ENCODE measurements around the gene TOMM40. TPM values are rescaled to one million over a fixed set of nuclear protein-coding genes. Genes with fewer than 3 reads are reported as not detected.

Gene TOMM40
- total and polyA plus RNA-seq, 9 of the 15 experiments (the other 6 are each of a cell fraction or from before 2014, with no cell fraction given), result 0.89 to 290 (median 160) TPM

DNA sequence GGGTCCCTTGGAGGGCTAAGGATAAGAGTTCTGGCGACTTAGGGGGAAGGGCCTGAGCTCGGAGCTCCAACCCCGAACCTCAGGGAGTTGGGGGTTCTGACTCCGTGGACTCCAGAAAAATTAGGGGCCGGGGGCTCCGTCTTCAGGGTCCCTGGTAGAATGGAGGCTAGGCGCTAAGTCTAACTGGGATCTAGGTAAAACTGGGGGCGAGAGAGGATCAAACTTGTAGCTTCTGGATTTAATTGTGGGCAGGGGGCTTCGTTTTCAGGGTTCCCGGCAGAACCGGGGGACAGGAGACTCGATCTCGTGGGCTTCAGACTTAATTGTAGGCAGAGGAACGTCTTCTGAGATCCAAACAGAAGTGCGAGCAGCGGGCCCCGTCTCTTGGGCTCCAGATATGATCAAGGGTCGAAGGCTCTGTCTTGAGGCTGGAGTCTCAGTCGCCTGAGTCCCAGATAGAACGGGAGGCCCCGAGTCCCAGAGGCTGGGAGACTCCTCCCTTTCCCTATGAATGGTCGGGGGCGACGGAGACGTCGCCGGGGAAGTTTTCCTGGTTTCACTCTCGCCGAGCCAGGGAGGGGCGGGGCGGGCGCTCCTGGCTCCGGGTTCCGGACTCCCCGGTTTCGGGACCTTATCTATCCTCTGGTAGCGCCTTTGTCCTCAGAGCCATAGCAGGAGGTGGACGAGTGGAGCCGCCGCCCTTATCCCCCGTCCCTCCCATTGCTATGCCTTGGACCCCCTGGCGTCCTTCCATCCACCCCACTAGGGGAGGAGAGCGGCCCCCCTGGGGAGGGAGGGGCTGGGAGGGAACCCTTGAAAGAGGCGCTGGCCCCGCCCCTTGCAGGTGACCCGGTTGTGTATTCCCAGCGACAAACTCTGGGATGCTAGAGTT is 43.7 kb upstream of the TOMM40 start (continued):
- TF ChIP-seq, protein P1, sequence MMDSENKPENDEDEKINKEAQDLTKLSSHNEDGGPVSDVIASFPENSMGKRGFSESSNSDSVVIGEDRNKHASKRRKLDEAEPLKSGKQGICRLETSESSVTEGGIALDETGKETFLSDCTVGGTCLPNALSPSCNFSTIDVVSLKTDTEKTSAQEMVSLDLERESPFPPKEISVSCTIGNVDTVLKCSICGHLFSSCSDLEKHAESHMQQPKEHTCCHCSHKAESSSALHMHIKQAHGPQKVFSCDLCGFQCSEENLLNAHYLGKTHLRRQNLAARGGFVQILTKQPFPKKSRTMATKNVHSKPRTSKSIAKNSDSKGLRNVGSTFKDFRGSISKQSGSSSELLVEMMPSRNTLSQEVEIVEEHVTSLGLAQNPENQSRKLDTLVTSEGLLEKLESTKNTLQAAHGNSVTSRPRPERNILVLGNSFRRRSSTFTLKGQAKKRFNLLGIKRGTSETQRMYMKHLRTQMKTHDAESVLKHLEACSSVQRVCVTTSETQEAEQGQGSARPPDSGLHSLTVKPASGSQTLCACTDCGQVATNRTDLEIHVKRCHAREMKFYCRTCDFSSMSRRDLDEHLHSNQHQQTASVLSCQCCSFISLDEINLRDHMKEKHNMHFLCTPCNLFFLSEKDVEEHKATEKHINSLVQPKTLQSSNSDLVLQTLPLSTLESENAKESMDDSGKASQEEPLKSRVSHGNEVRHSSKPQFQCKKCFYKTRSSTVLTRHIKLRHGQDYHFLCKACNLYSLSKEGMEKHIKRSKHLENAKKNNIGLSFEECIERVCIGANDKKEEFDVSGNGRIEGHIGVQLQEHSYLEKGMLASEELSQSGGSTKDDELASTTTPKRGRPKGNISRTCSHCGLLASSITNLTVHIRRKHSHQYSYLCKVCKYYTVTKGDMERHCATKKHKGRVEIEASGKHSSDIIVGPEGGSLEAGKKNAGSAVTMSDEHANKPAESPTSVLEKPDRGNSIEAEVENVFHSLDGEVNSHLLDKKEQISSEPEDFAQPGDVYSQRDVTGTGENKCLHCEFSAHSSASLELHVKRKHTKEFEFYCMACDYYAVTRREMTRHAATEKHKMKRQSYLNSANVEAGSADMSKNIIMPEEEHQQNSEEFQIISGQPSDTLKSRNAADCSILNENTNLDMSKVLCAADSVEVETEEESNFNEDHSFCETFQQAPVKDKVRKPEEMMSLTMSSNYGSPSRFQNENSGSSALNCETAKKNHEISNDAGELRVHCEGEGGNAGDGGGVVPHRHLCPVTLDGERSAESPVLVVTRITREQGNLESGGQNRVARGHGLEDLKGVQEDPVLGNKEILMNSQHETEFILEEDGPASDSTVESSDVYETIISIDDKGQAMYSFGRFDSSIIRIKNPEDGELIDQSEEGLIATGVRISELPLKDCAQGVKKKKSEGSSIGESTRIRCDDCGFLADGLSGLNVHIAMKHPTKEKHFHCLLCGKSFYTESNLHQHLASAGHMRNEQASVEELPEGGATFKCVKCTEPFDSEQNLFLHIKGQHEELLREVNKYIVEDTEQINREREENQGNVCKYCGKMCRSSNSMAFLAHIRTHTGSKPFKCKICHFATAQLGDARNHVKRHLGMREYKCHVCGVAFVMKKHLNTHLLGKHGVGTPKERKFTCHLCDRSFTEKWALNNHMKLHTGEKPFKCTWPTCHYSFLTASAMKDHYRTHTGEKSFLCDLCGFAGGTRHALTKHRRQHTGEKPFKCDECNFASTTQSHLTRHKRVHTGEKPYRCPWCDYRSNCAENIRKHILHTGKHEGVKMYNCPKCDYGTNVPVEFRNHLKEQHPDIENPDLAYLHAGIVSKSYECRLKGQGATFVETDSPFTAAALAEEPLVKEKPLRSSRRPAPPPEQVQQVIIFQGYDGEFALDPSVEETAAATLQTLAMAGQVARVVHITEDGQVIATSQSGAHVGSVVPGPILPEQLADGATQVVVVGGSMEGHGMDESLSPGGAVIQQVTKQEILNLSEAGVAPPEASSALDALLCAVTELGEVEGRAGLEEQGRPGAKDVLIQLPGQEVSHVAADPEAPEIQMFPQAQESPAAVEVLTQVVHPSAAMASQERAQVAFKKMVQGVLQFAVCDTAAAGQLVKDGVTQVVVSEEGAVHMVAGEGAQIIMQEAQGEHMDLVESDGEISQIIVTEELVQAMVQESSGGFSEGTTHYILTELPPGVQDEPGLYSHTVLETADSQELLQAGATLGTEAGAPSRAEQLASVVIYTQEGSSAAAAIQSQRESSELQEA (IDR thresholded peaks at IDR 0.05; ENCODE audit: low read depth), result no peak
- TF ChIP-seq ZNF24 (IDR thresholded peaks at IDR 0.05) (no peak), TRIM28 (IDR thresholded peaks at IDR 0.05) (no peak), BMI1 (IDR thresholded peaks at IDR 0.05; ENCODE audit: low read length) (no peak)
- TF ChIP-seq, protein P2, sequence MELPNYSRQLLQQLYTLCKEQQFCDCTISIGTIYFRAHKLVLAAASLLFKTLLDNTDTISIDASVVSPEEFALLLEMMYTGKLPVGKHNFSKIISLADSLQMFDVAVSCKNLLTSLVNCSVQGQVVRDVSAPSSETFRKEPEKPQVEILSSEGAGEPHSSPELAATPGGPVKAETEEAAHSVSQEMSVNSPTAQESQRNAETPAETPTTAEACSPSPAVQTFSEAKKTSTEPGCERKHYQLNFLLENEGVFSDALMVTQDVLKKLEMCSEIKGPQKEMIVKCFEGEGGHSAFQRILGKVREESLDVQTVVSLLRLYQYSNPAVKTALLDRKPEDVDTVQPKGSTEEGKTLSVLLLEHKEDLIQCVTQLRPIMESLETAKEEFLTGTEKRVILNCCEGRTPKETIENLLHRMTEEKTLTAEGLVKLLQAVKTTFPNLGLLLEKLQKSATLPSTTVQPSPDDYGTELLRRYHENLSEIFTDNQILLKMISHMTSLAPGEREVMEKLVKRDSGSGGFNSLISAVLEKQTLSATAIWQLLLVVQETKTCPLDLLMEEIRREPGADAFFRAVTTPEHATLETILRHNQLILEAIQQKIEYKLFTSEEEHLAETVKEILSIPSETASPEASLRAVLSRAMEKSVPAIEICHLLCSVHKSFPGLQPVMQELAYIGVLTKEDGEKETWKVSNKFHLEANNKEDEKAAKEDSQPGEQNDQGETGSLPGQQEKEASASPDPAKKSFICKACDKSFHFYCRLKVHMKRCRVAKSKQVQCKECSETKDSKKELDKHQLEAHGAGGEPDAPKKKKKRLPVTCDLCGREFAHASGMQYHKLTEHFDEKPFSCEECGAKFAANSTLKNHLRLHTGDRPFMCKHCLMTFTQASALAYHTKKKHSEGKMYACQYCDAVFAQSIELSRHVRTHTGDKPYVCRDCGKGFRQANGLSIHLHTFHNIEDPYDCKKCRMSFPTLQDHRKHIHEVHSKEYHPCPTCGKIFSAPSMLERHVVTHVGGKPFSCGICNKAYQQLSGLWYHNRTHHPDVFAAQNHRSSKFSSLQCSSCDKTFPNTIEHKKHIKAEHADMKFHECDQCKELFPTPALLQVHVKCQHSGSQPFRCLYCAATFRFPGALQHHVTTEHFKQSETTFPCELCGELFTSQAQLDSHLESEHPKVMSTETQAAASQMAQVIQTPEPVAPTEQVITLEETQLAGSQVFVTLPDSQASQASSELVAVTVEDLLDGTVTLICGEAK (IDR thresholded peaks at IDR 0.05), result 0 out of 2 replicates have a peak, but pooled peaks have one; percentile 50
- TF ChIP-seq, protein P2 (CRISPR knock-in tag; IDR thresholded peaks at IDR 0.05), result no peak
- TF ChIP-seq, protein P3, sequence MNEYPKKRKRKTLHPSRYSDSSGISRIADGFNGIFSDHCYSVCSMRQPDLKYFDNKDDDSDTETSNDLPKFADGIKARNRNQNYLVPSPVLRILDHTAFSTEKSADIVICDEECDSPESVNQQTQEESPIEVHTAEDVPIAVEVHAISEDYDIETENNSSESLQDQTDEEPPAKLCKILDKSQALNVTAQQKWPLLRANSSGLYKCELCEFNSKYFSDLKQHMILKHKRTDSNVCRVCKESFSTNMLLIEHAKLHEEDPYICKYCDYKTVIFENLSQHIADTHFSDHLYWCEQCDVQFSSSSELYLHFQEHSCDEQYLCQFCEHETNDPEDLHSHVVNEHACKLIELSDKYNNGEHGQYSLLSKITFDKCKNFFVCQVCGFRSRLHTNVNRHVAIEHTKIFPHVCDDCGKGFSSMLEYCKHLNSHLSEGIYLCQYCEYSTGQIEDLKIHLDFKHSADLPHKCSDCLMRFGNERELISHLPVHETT (CRISPR knock-in tag; conservative IDR thresholded peaks at IDR 0.05 in 1 of 2, IDR thresholded peaks at IDR 0.05 in 1 of 2), result peak in 1 of 2 experiments; percentile 57; a peak in 1 of 4 replicates

Data from K562 (cell line).